GM18526 (cell line): Measurements from ENCODE around the gene BMP8A.

Source experiments
- POLR2A ChIP-seq: IDR thresholded peaks from 3 replicates; pipeline ENCODE4 v1.6.1; 2011; ENCODE audit not compliant: insufficient read length; ENCODE audit errors: extremely low read depth

The BMP8A gene, protein sequence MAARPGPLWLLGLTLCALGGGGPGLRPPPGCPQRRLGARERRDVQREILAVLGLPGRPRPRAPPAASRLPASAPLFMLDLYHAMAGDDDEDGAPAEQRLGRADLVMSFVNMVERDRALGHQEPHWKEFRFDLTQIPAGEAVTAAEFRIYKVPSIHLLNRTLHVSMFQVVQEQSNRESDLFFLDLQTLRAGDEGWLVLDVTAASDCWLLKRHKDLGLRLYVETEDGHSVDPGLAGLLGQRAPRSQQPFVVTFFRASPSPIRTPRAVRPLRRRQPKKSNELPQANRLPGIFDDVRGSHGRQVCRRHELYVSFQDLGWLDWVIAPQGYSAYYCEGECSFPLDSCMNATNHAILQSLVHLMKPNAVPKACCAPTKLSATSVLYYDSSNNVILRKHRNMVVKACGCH

DNA sequence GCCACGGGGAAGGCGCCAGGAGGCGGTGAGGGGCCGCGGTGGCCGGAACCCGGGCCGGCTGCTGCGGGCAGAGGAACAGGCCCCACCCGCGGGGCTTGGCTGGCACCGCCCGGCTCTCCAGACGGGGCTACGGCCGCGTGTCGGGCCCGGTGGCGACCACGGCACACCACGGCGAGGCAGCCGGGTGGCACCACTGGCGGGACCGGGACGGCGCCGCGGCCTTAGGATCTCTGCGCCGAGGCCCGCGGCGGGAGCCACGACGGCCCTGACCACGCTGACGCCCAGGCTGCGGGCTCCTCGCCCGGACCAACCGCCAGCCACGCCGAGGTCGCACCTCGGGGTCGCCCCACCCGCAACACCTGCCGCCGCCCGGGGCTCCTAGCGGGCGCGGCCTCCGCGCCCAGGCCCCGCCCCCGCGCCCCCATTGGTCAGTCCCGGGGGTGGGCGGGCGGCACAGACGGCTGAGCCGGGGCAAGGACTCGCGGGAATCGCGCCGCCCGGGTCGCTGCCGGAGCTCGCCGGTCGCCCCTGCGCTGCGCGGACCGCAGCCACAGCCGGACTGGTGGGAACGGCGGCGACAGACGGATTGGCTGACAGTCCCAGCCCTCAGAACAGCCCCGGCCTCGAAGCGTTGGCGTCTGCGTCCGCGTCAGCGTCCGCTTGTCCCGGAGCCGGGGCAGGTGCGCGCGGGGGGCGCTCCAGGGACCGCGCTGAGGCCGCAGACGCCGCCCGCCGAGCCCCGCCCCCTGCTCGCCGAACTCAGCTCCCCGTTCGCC, at the start of gene BMP8A:
BMP8A (plus strand) TSS at position 491 of the 776 bp plus-strand sequence. CDS start 356 bp downstream, outside the sequence.
- TF ChIP-seq POLR2A: no peak

DNA sequence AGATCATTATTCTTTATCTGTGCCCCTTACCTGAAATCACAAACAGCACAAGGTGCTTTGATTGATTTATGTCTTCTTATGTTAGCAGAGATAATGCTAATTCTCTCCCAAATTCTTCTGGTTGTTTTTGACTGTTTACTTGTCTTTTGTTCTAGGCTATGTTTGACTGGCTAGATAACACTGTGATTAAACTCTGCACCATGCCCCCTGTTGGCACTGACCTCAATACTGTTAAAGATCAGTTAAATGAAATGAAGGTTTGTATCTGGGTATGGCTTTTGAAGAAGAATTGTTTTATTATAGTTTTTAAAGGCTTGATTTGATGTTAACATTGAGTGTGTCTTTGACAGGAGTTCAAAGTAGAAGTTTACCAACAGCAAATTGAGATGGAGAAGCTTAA, 49.6 kb upstream of the BMP8A start:
- no peak for TF ChIP-seq POLR2A

DNA sequence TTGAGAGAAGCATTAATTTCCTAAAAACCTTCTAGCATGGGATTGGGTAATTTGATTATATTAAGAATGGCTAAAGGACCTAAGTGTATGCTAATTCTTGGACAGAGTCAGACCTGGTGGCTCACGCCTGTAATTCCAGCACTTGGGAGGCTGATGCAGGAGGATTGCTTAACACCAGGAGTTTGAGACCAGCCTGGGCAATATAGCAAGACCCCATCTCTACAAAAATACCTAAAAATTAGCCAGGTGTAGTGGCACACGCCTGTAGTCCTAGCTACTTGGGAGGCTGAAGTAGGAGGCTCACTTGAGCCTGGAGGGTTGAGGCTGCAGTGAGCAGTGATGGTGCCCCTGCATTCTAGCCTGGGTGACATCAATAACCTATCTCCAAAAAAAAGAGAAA, 45.9 kb upstream of the BMP8A start:
- no peak for TF ChIP-seq POLR2A

DNA sequence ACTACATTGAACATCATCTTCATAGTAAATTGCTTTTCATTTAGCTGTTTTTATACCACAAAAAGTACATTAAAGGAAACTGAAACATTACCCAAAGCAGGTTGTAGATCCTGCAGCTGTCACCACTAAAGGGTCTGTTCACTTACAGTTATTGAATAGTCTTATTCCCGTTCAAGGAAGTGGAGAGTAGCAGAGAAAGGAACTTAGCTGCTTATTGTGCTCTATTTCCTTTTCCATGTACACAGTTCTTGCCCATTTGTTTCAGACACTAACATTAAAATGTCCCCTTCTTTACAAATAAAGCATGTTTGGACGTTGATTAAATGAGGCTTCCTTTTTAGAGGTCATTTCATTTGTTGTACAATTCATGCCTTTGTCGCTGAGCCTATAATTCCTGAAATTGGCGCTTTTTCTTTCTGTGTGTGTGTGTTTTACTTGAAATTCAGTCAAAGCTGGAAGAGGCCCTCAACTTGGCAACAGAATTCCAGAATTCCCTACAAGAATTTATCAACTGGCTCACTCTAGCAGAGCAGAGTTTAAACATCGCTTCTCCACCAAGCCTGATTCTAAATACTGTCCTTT, 44.4 kb upstream of the BMP8A start:
- TF ChIP-seq POLR2A: no peak

DNA sequence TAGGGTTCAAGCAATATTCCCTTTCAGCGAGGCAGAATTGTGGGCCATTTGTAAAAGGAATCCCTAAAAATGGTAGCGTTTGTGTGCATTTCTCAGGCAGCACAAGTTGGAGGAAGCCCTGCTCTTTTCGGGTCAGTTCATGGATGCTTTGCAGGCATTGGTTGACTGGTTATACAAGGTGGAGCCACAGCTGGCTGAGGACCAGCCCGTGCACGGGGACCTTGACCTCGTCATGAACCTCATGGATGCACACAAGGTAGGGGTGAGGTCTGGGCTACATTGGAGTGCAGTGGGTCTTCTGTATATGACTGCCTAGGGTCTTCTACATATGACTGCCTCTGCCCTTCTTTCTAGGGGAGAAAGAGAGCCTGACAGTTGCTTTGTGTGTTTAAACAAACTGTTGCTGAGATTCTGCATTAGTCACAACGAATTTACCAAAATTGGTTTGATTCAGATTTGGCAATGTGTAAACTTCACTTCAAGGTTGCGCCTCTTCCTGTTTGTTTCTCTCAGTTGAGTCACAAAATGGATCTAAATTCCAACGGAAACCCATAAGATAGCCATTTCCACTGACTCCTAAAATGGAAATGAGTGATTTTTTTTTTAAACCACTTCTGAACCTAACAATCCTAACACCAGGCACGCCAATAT, 40.4 kb upstream of the BMP8A start:
- TF ChIP-seq POLR2A: no peak

DNA sequence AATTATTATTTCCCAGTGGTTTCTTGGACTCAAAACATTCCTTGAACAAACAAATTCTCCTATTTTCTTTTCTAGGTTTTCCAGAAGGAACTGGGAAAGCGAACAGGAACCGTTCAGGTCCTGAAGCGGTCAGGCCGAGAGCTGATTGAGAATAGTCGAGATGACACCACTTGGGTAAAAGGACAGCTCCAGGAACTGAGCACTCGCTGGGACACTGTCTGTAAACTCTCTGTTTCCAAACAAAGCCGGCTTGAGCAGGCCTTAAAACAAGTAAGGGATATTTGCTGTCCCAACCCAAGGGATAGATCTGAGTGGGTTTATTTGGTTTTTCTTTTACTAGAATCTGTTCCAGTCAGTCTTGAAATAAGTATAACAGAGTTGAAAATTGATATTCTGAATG, 39.4 kb upstream of the BMP8A start:
- no peak for TF ChIP-seq POLR2A

DNA sequence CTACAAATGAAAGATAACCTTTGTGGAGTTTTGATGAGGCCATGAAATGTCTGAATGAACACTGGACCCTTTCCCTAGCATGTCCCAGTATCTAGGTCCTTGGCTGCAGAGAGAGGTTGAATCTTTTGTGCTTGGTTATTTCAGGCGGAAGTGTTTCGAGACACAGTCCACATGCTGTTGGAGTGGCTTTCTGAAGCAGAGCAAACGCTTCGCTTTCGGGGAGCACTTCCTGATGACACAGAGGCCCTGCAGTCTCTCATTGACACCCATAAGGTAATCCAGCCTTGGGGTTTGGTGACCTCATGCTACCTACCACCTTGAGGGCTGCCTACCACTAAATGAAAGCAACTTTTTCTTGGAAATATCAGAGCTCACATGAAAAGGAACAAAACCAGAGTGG, 38.9 kb upstream of the BMP8A start:
- no peak for TF ChIP-seq POLR2A

DNA sequence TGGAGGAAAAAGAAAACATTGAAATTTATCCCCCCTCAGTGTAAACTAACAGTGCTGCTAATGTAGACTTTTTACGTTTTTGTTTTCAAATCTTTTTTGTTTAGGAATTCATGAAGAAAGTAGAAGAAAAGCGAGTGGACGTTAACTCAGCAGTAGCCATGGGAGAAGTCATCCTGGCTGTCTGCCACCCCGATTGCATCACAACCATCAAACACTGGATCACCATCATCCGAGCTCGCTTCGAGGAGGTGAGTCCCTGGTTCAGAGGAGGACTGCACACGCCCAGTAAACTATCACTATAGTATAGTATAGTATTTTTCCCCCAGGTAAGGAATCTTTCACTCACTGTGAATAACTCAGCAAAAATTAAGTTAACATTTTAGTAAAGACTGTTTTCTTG, 37.8 kb upstream of the BMP8A start:
- TF ChIP-seq POLR2A: no peak

DNA sequence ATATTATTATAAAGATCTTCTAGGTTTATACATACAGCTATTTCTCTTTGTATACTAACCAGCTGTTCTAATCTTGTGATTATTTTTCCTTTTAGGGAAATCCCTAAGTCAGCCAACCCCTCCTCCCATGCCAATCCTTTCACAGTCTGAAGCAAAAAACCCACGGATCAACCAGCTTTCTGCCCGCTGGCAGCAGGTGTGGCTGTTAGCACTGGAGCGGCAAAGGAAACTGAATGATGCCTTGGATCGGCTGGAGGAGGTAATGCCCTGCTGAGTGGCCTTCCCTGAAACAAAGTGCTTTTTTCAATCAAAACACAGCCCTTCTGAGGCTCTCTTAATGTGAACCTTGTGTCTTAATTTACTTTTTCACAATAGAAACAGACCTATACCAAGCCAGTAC, 32.4 kb upstream of the BMP8A start:
- TF ChIP-seq POLR2A: no peak

DNA sequence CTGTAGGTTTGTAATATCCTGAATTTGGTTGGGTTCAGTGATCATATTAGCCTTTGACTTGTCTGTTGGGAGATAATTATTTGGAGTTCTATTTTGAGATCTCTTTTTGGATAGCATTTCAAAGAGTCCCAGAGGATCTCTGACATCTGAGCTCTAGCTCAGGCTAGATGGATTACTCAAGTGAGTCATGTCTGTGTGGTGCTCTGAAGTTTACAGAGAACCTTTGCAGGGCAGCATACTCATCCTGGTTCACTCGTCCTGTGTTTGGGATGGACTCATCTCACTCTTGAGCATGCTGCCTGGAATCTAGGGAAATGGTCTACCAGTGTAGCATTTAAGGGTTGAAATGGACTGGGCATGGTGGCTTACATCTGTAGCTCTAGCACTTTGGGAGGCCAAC, 29.4 kb upstream of the BMP8A start:
- TF ChIP-seq POLR2A: no peak

DNA sequence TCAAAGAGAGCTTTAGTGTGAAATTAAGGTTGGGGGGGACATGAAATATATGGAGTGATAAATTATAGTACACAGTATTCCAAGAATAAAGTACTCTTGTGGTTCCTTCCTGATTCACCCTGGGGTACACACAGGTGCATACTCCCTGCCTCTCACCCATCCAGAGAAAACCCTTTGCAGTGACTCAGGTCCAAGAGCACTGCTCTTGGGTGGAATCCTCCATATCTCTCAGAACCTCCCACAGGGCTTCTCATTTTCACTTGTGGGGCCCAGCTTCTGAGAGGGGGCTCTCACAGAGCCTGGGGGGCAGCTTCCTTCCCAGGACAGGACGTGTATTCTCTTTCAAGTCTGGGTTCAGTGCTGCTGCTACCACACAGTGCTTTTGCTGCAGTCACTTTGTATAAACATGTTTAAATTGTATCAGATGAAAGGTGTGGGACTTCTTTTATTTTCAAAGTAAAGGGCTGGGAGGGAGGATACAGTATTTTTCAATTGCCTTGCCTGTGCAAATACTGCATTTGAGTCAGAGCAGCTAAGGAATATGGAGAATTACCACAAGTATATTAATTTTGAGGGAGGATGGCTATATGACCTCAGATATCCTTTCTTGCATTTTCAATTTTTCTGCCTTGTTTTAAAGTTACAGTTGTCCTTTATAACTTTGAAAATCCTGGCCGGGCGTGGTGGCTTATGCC, 24.9 kb upstream of the BMP8A start:
- TF ChIP-seq POLR2A: no peak

DNA sequence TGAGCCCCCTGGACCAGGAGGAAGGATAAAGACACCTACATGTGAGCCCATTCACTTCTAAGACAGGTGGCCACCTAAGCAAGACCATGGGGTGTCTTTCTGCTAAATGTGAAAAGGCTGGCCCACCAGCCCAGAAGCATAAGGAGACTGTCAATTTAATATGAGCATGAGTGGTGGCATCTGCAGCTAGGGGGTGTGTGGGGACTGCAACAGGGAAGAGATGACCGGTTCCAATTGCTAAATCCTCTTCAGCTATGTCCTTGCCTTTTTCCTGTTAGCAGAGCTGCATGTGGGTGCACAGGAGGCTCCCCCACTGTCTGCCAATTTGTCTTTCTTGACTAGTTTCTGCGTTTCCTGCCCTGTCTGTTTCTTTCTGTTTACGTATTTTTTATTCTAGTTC, 22.3 kb upstream of the BMP8A start:
- TF ChIP-seq POLR2A: no peak

DNA sequence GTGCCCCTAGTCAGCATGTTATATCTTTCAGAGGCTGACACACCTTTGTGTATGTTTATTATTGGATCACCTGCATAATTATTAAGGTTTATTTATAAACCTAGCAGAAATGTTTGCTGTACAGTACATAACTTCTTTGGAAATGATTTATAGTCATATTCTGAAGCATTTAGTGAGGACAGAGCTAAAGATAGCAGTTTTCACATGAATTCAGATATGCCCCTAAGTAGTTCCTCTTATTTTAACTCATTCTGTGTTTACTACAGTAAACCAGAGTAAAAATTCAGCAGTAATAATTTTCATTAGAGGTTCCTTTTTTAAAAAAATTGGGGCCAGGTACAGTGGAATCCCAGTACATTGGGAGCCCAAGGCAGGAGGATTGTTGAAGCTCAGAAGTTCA, 21.4 kb upstream of the BMP8A start:
- no peak for TF ChIP-seq POLR2A

DNA sequence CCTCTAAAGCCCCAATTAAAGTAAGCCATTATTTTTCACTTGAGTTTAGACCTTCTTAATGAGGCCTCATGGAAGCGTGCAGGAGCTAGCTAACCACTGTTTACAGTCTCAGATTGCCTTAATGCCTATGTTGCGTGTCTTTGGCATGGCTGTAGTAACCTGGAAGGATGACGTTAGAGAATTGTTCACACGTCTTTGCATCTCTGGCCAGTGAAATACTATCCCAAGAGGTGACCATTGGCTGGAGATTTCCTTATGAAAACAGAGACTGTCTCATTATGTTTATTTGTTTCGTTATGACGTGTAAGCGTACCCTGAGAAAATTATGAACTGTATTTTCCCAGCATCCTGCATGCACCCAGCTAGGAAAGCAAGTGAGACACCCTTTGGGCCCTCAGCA, 18.6 kb upstream of the BMP8A start:
- TF ChIP-seq POLR2A: no peak

DNA sequence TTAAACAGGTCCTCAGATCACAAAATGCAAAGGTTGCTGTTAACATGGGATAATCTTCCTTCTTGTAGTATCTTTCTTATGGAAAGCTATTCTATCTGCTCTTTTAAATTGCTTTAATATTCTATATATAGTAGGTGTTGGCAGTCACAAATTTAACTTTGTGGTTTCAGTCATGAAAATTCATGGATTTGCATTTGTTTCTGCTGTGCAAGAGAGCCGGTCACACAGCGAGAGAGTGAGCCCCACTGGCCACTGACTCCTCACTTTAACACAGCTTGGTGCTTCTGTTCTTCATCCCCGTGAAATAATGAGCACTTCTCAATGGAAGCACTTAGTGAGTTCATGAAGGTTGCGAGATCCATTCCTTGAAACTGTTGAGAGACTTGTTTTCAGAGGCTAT, 18.1 kb upstream of the BMP8A start:
- no peak for TF ChIP-seq POLR2A
